ENCODE data around the gene BLID. TPM values are rescaled to one million over a fixed set of nuclear protein-coding genes. Genes with fewer than 3 reads are reported as not detected.

BLID gene
- total and polyA plus RNA-seq, 2 of the 8 experiments (the other 6 are each of a cell fraction or from before 2014, with no cell fraction given): not detected

DNA sequence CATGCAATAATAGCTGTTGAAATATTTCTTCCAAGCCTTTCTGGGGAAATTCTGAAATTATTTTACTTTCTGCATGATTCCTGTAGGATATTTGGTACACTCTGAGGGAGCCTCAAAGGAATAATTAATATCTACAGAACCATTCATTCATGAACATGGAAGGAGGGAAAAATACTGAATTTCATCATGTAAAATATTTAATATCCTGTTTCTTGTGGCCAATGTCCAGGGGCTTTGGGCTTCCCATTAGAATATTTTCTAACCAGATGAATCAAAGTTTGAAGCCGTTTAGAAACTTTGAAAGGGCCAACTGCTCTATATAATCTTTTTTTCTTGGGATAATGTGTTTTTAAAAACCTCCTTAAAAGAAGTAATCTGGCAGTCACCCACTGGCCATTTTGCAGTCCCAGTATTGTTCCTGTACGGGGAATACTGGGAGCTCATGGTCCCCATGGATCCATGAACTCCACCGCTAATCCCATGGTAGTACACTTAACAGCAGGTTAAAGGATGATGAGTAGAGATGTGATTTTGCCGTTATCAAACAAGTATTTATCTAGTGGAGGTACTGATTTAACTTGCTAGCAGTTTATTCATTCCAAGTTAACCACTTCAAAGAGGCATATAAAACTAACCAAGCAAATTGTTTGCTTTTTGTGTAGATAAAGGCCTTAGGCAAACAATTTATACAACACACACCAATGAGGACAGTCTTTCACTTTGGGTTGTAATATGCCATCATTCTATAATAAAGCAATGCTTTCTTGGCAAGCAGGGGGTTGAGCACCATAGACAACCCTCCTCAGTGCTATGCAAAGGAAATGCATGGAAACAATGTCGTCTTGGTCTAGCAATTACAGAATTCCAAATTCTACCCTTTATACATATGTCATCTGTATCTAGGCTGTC lies 34.5 kb upstream of the BLID start:
- no peaks in the 10 kb centered on the region for H3K9me3 ChIP-seq (ENCODE audit: insufficient read depth in 2 of 2, low read depth in 1 of 2, low read length in 1 of 2)
- H2BK5ac ChIP-seq (ENCODE audit: low read depth, low read length): no peak overlapping the region
- no peak overlapping the region for H4K5ac ChIP-seq (ENCODE audit: insufficient read length, low read depth, low read length)
- no peak overlapping the region for H3K4me2 ChIP-seq (ENCODE audit: insufficient read depth in 1 of 2, low read depth in 2 of 2, low read length in 2 of 2)
- DNase-seq (ENCODE audit: low read depth in 1 of 2, low spot score in 2 of 2) (no peak), FAIRE-seq (no peak)
- H3K27ac ChIP-seq (ENCODE audit: low read depth, low read length): no peak overlapping the region
- no peak overlapping the region for H2AFZ ChIP-seq (ENCODE audit: low read length)
- ChIA-PET CTCF (ENCODE audit: partially characterized antibody) (interaction anchor here (0.5 to 1.1 kb wide), 2 partner anchors 41 to 369 kb away, joined by 3 read pairs; no protein-coding TSS in a partner anchor), POLR2A (ENCODE audit: partially characterized antibody) (no interaction called here)
- H3K9ac ChIP-seq (replicated peaks in 1 of 4; ENCODE audit: extremely low read depth in 1 of 4, low read depth in 3 of 4, low read length in 3 of 4): no peak overlapping the region
- no peaks in the 10 kb centered on the region for H3K23me2 ChIP-seq (ENCODE audit: low read depth, low read length)
- H3K23ac ChIP-seq (ENCODE audit: insufficient read length): no peak overlapping the region
- TF ChIP-seq BRCA1 (IDR thresholded peaks at IDR 0.05; ENCODE audit: low read depth, low read length): no peak
- TF ChIP-seq SIX5 (IDR thresholded peaks at IDR 0.05; ENCODE audit: low read depth, low read length): no peak
- TF ChIP-seq TAF1 (IDR thresholded peaks at IDR 0.05; ENCODE audit: low read depth, low read length): no peak
- no peak for TF ChIP-seq KDM4A (IDR thresholded peaks at IDR 0.05; ENCODE audit: low read depth, low read length, severe bottlenecking)
- no peak for TF ChIP-seq ATF2 (IDR thresholded peaks at IDR 0.05; ENCODE audit: low read length)
- no peak overlapping the region for H2BK15ac ChIP-seq (ENCODE audit: low read length)
- H3K18ac ChIP-seq (ENCODE audit: extremely low read depth, low read length): no peak overlapping the region
- H2AK5ac ChIP-seq (ENCODE audit: low read depth, low read length): no peak overlapping the region
- no peak overlapping the region for H3K14ac ChIP-seq (ENCODE audit: insufficient read length)
- H3K4me3 ChIP-seq (ENCODE audit: extremely low read depth in 1 of 4, insufficient read depth in 2 of 4, low read depth in 3 of 4, low read length in 4 of 4): no peak overlapping the region
- no peaks in the 10 kb centered on the region for H3K79me2 ChIP-seq (ENCODE audit: control insufficient read depth in 1 of 2, insufficient read depth in 2 of 2, low read length in 2 of 2)
- H3K36me3 ChIP-seq (ENCODE audit: control insufficient read depth in 2 of 4, insufficient read depth in 4 of 4, low read length in 3 of 4): no peaks in the 10 kb centered on the region
- H2BK20ac ChIP-seq (ENCODE audit: low read length): no peak overlapping the region
- no peak overlapping the region for H2BK12ac ChIP-seq (ENCODE audit: low read depth, low read length)
- no peaks in the 10 kb centered on the region for H3K27me3 ChIP-seq (replicated peaks in 1 of 4; ENCODE audit: control insufficient read depth in 3 of 4, extremely low read depth in 1 of 4, insufficient read depth in 3 of 4, low read length in 3 of 4)
- H3K56ac ChIP-seq (replicated peaks; ENCODE audit: insufficient read length, low read depth, low read length): no peak overlapping the region
- H4K8ac ChIP-seq (ENCODE audit: extremely low read depth, insufficient read depth, low read length): no peak overlapping the region
- H2BK120ac ChIP-seq (replicated peaks; ENCODE audit: low read depth, low read length): no peak overlapping the region
- H4K20me1 ChIP-seq (replicated peaks in 1 of 2; ENCODE audit: control insufficient read depth in 1 of 2, insufficient read depth in 2 of 2, low read length in 2 of 2): no peaks in the 10 kb centered on the region
- H3K79me1 ChIP-seq (ENCODE audit: low read depth, low read length): no peaks in the 10 kb centered on the region
- H3K4ac ChIP-seq (replicated peaks; ENCODE audit: insufficient read length, low read depth, low read length): no peak overlapping the region
- 65% methylated on average over 5 of the region's 5 CpGs; no CpG with 5 or more reads in 1 of the 2 experiments for WGBS, 2 experiments (ENCODE audit: extremely low coverage in 1 of 2, insufficient coverage in 1 of 2, insufficient read length in 1 of 2, insufficient replicate concordance in 2 of 2, low coverage in 1 of 2, low lambda C conversion rate in 2 of 2, missing lambda C conversion rate in 1 of 2)
- H3K4me1 ChIP-seq (replicated peaks in 1 of 4; ENCODE audit: control insufficient read depth in 3 of 4, insufficient read depth in 4 of 4, low read length in 3 of 4): no peaks in the 10 kb centered on the region
- no peak overlapping the region for H4K91ac ChIP-seq (replicated peaks; ENCODE audit: insufficient read length, low read length)
